Smooth muscle cell (in vitro differentiated cells): ENCODE results near the gene MTUS2. TPM values are rescaled to one million over a fixed set of nuclear protein-coding genes. Genes with fewer than 3 reads are reported as not detected.

Source experiments
- DNase-seq: peaks from one replicate; lab custom pipeline; 2025; ENCODE audit not compliant: unreplicated experiment; lab: John Stamatoyannopoulos, UW
- H2AFZ ChIP-seq: fragments of 200-600 bp; sonication (generic); 2 replicates; pipeline ENCODE4 v1.6.0; 2016; ENCODE audit warnings: antibody characterized with exemption, low read depth, mild to moderate bottlenecking
- H3F3A ChIP-seq: fragments of 200-600 bp; sonication (generic); 2 replicates; pipeline ENCODE4 v1.6.0; 2017; ENCODE audit warnings: antibody characterized with exemption, low read depth
- H3K27ac ChIP-seq: fragments of 200-600 bp; sonication (generic); 2 replicates; pipeline ENCODE4 v1.5.1; 2016; ENCODE audit warnings: low read depth, mild to moderate bottlenecking
- H3K27me3 ChIP-seq: fragments of 200-600 bp; sonication (generic); 2 replicates; pipeline ENCODE4 v1.6.1; 2016; ENCODE audit warnings: low read depth, mild to moderate bottlenecking
- H3K36me3 ChIP-seq: fragments of 200-600 bp; sonication (generic); 2 replicates; pipeline ENCODE4 v1.5.1; 2016; ENCODE audit warnings: low read depth
- H3K4me1 ChIP-seq: fragments of 200-600 bp; sonication (generic); 2 replicates; pipeline ENCODE4 v1.5.1; 2016; ENCODE audit warnings: low read depth
- H3K4me2 ChIP-seq: fragments of 200-600 bp; sonication (generic); 2 replicates; pipeline ENCODE4 v1.6.0; 2016; ENCODE audit warnings: mild to moderate bottlenecking
- H3K4me3 ChIP-seq: fragments of 200-600 bp; sonication (generic); 2 replicates; pipeline ENCODE4 v1.5.1; 2016; ENCODE audit warnings: mild to moderate bottlenecking
- H3K79me2 ChIP-seq: fragments of 200-600 bp; sonication (generic); 2 replicates; pipeline ENCODE4 v1.6.0; 2016; ENCODE audit warnings: low read depth, mild to moderate bottlenecking
- H3K9ac ChIP-seq: fragments of 200-600 bp; sonication (generic); 2 replicates; pipeline ENCODE4 v1.6.0; 2016; ENCODE audit warnings: low read depth
- H3K9me3 ChIP-seq: fragments of 200-600 bp; sonication (generic); replicated peaks from 2 replicates; pipeline ENCODE4 v1.5.1; 2016; ENCODE audit warnings: low read depth
- H4K20me1 ChIP-seq: fragments of 200-600 bp; sonication (generic); 2 replicates; pipeline ENCODE4 v1.6.0; 2016; ENCODE audit warnings: low read depth
- CTCF ChIP-seq: fragments of 200-600 bp; sonication (generic); IDR thresholded peaks from 2 replicates; pipeline ENCODE4 v1.5.1; 2017; ENCODE audit warnings: borderline replicate concordance, mild to moderate bottlenecking, antibody characterized with exemption; ENCODE audit not compliant: insufficient read depth, poor library complexity, severe bottlenecking
- WGBS: methylation state at CpG from one replicate; pipeline ENCODE4 v1.1.7; 2016; ENCODE audit warnings: low lambda C conversion rate; 5-methylcytosine and 5-hydroxymethylcytosine counted together
- polyA plus RNA-seq: library from polyadenylated mRNA; unstranded; fragments of >200 nt; fragmentation: Nextera tagmentation; extraction: Ambion mirVana; gene quantifications from 2 replicates; pipeline ENCODE4 v1.2.1, GENCODE V29; 2016
- total RNA-seq: library from RNA; depleted of rRNA; stranded (reverse); fragments of >200 nt; gene quantifications from 2 replicates; pipeline ENCODE4 v1.2.3, GENCODE V29; 2014

The MTUS2 gene
- total and polyA plus RNA-seq, 2 experiments from 2014 or later, result 0.06 to 0.63 TPM

DNA sequence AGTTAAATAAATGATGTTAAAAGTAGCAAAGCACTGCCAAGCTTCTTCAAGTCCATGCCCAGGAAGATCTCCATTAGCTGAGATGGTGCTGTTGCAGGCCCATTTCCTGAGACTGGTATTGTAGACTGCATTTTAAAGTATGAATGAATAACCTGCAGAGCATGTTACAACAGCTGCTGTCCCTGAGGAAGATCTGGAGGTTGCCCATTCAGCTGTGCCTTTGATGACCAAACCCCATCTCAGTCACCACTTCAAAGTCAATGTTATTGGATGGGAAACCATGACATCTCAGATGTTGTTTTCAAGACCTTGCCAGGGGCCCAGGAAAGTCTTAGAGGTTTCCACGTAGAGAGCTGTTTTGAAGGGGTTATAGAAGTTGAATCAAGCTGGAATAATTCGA, 281.3 kb downstream of the MTUS2 start:
- no peak for TF ChIP-seq CTCF
- Histone ChIP-seq H3K27me3 (no peaks in the 10 kb centered on the region), H3K4me3 (no peak overlapping the region), H3K79me2 (no peaks in the 10 kb centered on the region), H3K27ac (no peak overlapping the region), H3K4me1 (no peaks in the 10 kb centered on the region), H2AFZ (no peak overlapping the region), H3K36me3 (no peaks in the 10 kb centered on the region), H3K9me3 (no peaks in the 10 kb centered on the region), H4K20me1 (no peaks in the 10 kb centered on the region), H3F3A (no peaks in the 10 kb centered on the region), H3K9ac (no peak overlapping the region), H3K4me2 (no peak overlapping the region)
- DNase-seq, result no peak
- WGBS, result 80% methylated on average over 2 of the region's 2 CpGs

DNA sequence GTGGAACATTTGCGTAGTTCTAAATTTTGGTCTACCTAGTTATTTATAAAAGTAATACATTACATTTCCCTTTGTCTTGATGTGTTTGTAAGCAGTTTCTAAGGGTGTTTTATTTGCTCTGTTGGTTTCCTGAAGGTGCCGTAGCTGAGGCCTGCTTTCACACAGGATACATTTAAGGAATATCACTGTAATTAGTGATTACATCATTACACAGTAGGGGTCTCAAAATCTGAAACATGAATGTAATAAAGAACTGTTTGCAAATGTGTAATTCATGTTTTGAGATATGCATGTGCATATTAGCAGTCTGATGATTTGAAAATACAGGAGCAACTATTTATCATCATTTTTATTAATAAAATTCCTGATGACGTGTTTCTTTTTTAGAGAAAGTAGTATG, 281.8 kb downstream of the MTUS2 start:
- 57% methylated on average over 3 of the region's 3 CpGs for WGBS

GRCh38 chr13:29103065-29103800, 283.1 kb downstream of the MTUS2 start:
- Histone ChIP-seq H4K20me1 (no peaks in the 10 kb centered on the region), H3K9me3 (no peaks in the 10 kb centered on the region), H3K9ac (no peak overlapping the region), H2AFZ (no peak overlapping the region), H3K4me2 (no peak overlapping the region), H3K4me1 (no peaks in the 10 kb centered on the region), H3K27ac (no peak overlapping the region), H3K36me3 (no peaks in the 10 kb centered on the region), H3K4me3 (no peak overlapping the region), H3K27me3 (no peaks in the 10 kb centered on the region), H3F3A (no peaks in the 10 kb centered on the region), H3K79me2 (no peaks in the 10 kb centered on the region)
- DNase-seq, result no peak
- 51% methylated on average over 11 of the region's 11 CpGs for WGBS
- no peak for TF ChIP-seq CTCF

More for the DNA sequence above, 281.8 kb downstream of the MTUS2 start:
- Histone ChIP-seq H3K4me1 (no peaks in the 10 kb centered on the region), H3K9ac (no peak overlapping the region), H3K36me3 (no peaks in the 10 kb centered on the region), H3K4me2 (no peak overlapping the region), H3K79me2 (no peaks in the 10 kb centered on the region), H3F3A (no peaks in the 10 kb centered on the region), H3K4me3 (no peak overlapping the region), H3K27me3 (no peaks in the 10 kb centered on the region), H4K20me1 (no peaks in the 10 kb centered on the region), H3K27ac (no peak overlapping the region), H2AFZ (no peak overlapping the region), H3K9me3 (no peaks in the 10 kb centered on the region)
- DNase-seq, result no peak
- TF ChIP-seq CTCF, result no peak

DNA sequence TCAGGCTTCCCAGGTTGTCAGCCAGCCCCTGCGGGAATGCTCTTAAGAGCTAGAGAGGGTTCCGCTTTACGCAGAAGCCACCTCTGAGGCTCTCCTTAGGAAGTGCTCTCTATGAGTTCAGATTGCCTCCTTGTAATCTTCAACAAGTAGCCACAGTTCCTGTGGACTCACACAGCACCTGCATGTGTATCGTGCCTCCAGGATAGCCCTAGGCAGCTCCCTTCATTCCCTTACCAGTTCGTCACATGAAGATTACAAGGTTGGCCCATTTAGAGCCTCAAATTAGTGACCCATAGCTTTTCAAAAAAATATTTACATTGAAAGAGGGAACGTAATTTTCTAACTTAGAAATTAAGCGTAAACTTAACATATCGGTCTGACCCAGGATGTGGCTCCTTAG, 284.3 kb downstream of the MTUS2 start:
- Histone ChIP-seq H2AFZ (no peak overlapping the region), H4K20me1 (no peaks in the 10 kb centered on the region), H3K9me3 (no peaks in the 10 kb centered on the region), H3K27ac (no peak overlapping the region), H3K27me3 (no peaks in the 10 kb centered on the region), H3K79me2 (no peaks in the 10 kb centered on the region), H3K4me1 (no peaks in the 10 kb centered on the region), H3F3A (no peaks in the 10 kb centered on the region), H3K4me2 (no peak overlapping the region), H3K4me3 (no peak overlapping the region), H3K36me3 (no peaks in the 10 kb centered on the region), H3K9ac (no peak overlapping the region)
- no peak for DNase-seq
- no peak for TF ChIP-seq CTCF
- 81% methylated on average over 8 of the region's 8 CpGs for WGBS
